Measurements from ENCODE around the gene ATAD2B.

- TF ChIP-seq CTCF (IDR thresholded peaks at IDR 0.05) (no peak), POLR2AphosphoS5 (IDR thresholded peaks at IDR 0.05) (no peak), POLR2A (IDR thresholded peaks at IDR 0.05) (no peak), EP300 (IDR thresholded peaks at IDR 0.05) (no peak)
These were observed 2.1 kb downstream of the ATAD2B start for GRCh38 chr2:23924589-23925359.

Data from sigmoid colon (tissue), 4 donors.